Transverse colon (tissue), 4 donors: ENCODE data around the gene TMEM176A. TPM values are rescaled to one million over a fixed set of nuclear protein-coding genes. Genes with fewer than 3 reads are reported as not detected.

Experiments used
- DNase-seq: peaks from one replicate; pipeline ENCODE4 v3.0.0-alpha.2; 2019
- H3K27ac ChIP-seq, 4 donors: fragments of 200-600 bp; sonication (generic); 2 replicates each; pipeline ENCODE4 v1.5.1; 2016 to 2018; ENCODE audit warnings: inconsistent platforms in 4 of 4
- H3K27me3 ChIP-seq: fragments of 200-600 bp; sonication (generic); 2 replicates; pipeline ENCODE4 v1.5.1; 2017; ENCODE audit warnings: inconsistent platforms
- H3K36me3 ChIP-seq, 4 donors: fragments of 200-600 bp; sonication (generic); 2 replicates each; pipeline ENCODE4 v1.5.1; 2017 to 2019; ENCODE audit warnings: inconsistent platforms in 4 of 4
- H3K4me1 ChIP-seq, 4 donors: fragments of 200-600 bp; sonication (generic); 2 replicates each; pipeline ENCODE4 v1.5.1; 2017 to 2020; ENCODE audit warnings: inconsistent platforms in 4 of 4
- H3K4me3 ChIP-seq, 4 donors: fragments of 200-600 bp; sonication (generic); 1 replicate in 1 of 4; 2 replicates in 3 of 4; pipeline versions ENCODE4 v1.5.1 to v1.6.1; 2017 to 2019; ENCODE audit warnings: inconsistent platforms in 4 of 4
- H3K9me3 ChIP-seq, 2 donors: fragments of 200-600 bp; sonication (generic); 2 replicates each; pipeline ENCODE4 v1.5.1; 2017 to 2019; ENCODE audit warnings: inconsistent platforms in 2 of 2
- EP300 ChIP-seq: sonication (generic); formaldehyde crosslinking; IDR thresholded peaks from one replicate; pipeline ENCODE4 v1.6.1; 2017; ENCODE audit warnings: antibody characterized with exemption, low read depth
- POLR2A ChIP-seq: fragments of 450-650 bp; IDR thresholded peaks from one replicate; pipeline ENCODE4 v1.6.1; 2016; ENCODE audit warnings: antibody characterized with exemption, mild to moderate bottlenecking, moderate library complexity
- POLR2AphosphoS5 ChIP-seq, 3 donors: sonication (generic); formaldehyde crosslinking; IDR thresholded peaks; one replicate each; pipeline ENCODE4 v1.6.1; 2016; ENCODE audit warnings: antibody characterized with exemption in 3 of 3
- WGBS, 2 donors: methylation state at CpG; one replicate each; pipeline ENCODE4 v1.1.5; 2018; ENCODE audit warnings: low coverage in 1 of 2; 5-methylcytosine and 5-hydroxymethylcytosine counted together
- in situ Hi-C, 4 donors: fragments of 200-750 bp; cut with MboI; loops; one replicate each; pipeline versions ENCODE4 v1.15.0 to v1.15.1; 2017; ENCODE audit warnings: low sequenced_read_pairs in 3 of 4, low pct_ligation_motif_present in 1 of 4, low pct_unique_long_range_greater_than_20kb in 1 of 4
- intact Hi-C: fragments of 100-400 bp; cut with DNase I; formaldehyde crosslinking; loops from one replicate; pipeline ENCODE4 v1.15.1; 2023; ENCODE audit warnings: low total_unique reads
- total RNA-seq, 4 donors: library from RNA; depleted of rRNA; stranded (reverse); fragments of >200 nt; gene quantifications; one replicate each; pipeline ENCODE4 v1.1.0, GENCODE V29; 2016
- TF ChIP-seq, protein P1 (sequence below), 5 experiments: fragments of 200-600 bp in 3 of 5; fragments of 450-650 bp in 2 of 5; sonication (generic) in 3 of 5; IDR thresholded peaks; 1 replicate in 2 of 5; 2 replicates in 3 of 5; pipeline ENCODE4 v1.5.1; 2016 to 2017; ENCODE audit warnings: antibody characterized with exemption in 5 of 5, inconsistent platforms in 3 of 5, mild to moderate bottlenecking in 2 of 5, moderate library complexity in 1 of 5

Gene TMEM176A
- total RNA-seq, 4 donors from 2014 or later: 44.6 to 210 (median 171) TPM

DNA sequence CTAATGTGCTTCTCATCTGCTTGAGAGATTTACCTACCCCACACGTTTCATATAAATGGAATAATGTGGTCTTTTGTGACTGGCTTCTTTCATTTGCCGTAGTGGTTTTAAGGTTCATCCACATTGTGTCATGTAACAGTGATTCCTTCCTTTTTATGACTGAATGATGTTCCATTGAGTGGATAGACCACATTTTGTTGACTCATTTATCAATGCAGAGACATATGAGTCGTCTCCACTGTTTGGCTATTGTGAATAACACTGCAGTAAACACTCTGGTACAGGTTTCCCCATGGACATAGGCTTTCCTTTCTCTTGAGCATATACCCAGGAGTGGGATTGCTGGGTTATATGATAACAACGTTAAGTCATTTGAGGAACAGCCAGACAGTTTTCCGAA is 49.7 kb downstream of the TMEM176A start:
- DNase-seq: no peak
- intact Hi-C loops (no loop called here), in situ Hi-C loops (loop anchor here in 1 of 4 donors (10.0 kb wide), 1 partner anchor 65 kb away; no protein-coding TSS in a partner anchor)
- TF ChIP-seq POLR2A (no peak), POLR2AphosphoS5 (IDR thresholded peaks at IDR 0.05) (no peak), EP300 (no peak)
- TF ChIP-seq, protein P1, sequence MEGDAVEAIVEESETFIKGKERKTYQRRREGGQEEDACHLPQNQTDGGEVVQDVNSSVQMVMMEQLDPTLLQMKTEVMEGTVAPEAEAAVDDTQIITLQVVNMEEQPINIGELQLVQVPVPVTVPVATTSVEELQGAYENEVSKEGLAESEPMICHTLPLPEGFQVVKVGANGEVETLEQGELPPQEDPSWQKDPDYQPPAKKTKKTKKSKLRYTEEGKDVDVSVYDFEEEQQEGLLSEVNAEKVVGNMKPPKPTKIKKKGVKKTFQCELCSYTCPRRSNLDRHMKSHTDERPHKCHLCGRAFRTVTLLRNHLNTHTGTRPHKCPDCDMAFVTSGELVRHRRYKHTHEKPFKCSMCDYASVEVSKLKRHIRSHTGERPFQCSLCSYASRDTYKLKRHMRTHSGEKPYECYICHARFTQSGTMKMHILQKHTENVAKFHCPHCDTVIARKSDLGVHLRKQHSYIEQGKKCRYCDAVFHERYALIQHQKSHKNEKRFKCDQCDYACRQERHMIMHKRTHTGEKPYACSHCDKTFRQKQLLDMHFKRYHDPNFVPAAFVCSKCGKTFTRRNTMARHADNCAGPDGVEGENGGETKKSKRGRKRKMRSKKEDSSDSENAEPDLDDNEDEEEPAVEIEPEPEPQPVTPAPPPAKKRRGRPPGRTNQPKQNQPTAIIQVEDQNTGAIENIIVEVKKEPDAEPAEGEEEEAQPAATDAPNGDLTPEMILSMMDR (IDR thresholded peaks at IDR 0.05): no peak
- no peaks in the 10 kb centered on the region for H3K36me3 ChIP-seq
- H3K27me3 ChIP-seq: no peaks in the 10 kb centered on the region
- H3K27ac ChIP-seq: no peak overlapping the region
- no peak overlapping the region for H3K4me3 ChIP-seq
- H3K9me3 ChIP-seq: no peaks in the 10 kb centered on the region
- peaks cover 0 to 17% (median 0%) of the 10 kb centered on the region in 4 donors for H3K4me1 ChIP-seq
- 85 to 88% methylated on average over 3 to 5 of the region's 5 CpGs for WGBS, 2 donors

DNA sequence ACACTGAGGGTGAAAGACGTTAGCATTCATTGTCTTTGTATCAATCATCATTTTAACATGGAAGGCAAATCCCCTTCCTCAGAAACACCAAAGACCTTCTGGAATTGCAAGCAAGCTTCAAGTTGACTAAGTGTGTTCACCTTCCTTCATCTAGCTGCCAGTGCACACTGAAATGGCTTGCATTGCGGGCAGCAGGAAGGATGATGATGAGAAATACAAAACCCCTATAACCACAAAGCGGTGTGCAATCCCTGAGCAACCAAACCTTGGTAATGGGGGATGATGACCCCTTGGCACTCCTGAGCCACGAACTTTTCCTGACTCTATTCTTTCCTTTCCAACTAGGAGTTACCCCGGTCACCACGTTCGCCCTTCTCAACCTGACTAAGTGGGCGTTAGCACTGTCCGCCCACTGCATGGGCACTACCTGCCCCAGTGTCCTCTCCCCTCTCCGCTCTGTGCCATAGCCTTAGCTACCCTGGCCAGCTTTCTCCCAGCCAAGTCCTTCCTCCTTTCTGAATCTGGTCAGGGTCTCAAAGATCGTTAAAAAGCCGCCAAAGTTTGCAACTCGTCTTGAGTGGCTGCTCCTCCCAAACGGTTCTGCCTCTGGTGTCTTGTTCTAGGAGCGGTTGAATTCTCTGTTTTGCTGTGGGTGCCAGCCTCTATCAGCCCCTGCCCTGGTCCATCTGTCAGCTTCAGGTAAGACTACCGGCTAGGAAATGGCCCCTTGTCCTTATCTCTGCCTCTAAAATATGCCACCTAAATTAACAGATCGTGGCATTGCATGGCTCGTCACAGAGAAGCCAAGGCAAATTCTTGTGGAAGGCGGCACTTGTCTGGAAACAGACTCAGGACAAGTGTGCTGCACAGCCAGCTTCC is 51.2 kb downstream of the TMEM176A start:
- Histone ChIP-seq H3K9me3 (no peaks in the 10 kb centered on the region), H3K4me3 (peak overlapping the region in 1 of 4 donors; percentile 54), H3K27ac (peak overlapping the region; percentile 0 to 86 (median 82)), H3K4me1 (peaks cover 0 to 13% (median 0%) of the 10 kb centered on the region in 4 donors), H3K36me3 (no peaks in the 10 kb centered on the region), H3K27me3 (no peaks in the 10 kb centered on the region)
- WGBS, 2 donors: 75 to 87% methylated on average over 12 to 19 of the region's 19 CpGs
- TF ChIP-seq POLR2A (no peak), POLR2AphosphoS5 (IDR thresholded peaks at IDR 0.05) (no peak), EP300 (no peak)
- TF ChIP-seq, protein P1 (IDR thresholded peaks at IDR 0.05): no peak
- DNase-seq: no peak
- intact Hi-C loops (no loop called here), in situ Hi-C loops (loop anchor here in 1 of 4 donors (10.0 kb wide), 1 partner anchor 67 kb away; no protein-coding TSS in a partner anchor)

DNA sequence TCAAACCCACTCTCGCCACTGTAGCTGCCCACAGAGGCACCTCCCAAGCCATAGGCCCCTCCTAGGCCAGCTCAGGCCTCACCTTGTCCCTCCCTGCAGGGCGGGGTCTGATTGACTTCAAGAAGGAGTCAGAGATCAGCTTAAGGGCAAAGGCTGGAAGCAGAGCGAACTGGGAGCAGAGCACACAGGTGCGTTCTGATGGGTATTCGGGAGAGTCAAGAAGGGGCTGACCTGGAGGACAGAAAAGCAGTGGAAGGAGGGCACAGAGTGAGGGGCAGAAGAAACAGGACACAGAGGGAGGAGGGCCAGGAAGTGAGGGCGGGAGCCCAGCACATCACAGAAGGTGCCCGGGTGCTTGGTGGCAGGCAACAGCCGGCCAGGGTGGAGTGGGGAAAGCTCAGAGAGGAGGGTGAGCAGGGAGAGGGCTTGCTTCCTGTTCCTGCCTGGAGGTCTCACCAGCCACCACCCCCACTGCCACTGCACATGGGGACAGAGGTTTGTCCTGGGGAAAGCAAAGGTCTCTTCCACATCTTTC is 51.9 kb downstream of the TMEM176A start, which contains the start of gene AOC1:
AOC1 (plus strand) TSS at position 147 of the 535 bp plus-strand sequence. CDS start 3,954 bp downstream, outside the sequence.
- in situ Hi-C loops (loop anchor here in 1 of 4 donors (10.0 kb wide), 1 partner anchor 68 kb away; no protein-coding TSS in a partner anchor), intact Hi-C loops (no loop called here)
- Histone ChIP-seq H3K36me3 (no peaks in the 10 kb centered on the region), H3K9me3 (no peaks in the 10 kb centered on the region), H3K4me3 (peak within 1 kb of the TSS; percentile 3 to 54 (median 43)), H3K4me1 (peaks cover 0 to 13% (median 0%) of the 10 kb centered on the region in 4 donors), H3K27ac (peak within 1 kb of the TSS; percentile 70 to 86 (median 82)), H3K27me3 (no peaks in the 10 kb centered on the region)
- TF ChIP-seq POLR2A: peak; percentile 96
- peak; percentile 94 to 99 (median 96) for TF ChIP-seq POLR2AphosphoS5 (IDR thresholded peaks at IDR 0.05)
- TF ChIP-seq, protein P1 (IDR thresholded peaks at IDR 0.05): no peak
- no peak for TF ChIP-seq EP300
- 30 to 36% methylated on average over 3 to 8 of the region's 8 CpGs for WGBS, 2 donors
- DNase-seq: peak; percentile 91
